Measurements from ENCODE around the gene KAZN. TPM values are rescaled to one million over a fixed set of nuclear protein-coding genes. Genes with fewer than 3 reads are reported as not detected.

The KAZN gene
- total RNA-seq, 1 experiment from 2014 or later = 15.6 TPM

- CTCF ChIA-PET = no interaction called here
Measured at GRCh38 chr1:14600405-14601112, 2.1 kb downstream of the KAZN start.

GRCh38 chr1:14602136-14602535 lies 3.7 kb downstream of the KAZN start:
- H3K79me2 ChIP-seq (ENCODE audit: low read depth) = no peaks in the 10 kb centered on the region
- no peak for DNase-seq
- ChIA-PET CTCF (no interaction called here), POLR2A (ENCODE audit: unreplicated experiment) (no interaction called here)
- H3K4me2 ChIP-seq = no peak overlapping the region
- H3K4me1 ChIP-seq (replicated peaks; ENCODE audit: insufficient read depth) = no peaks in the 10 kb centered on the region
- peaks cover 10% of the 10 kb centered on the region for H3K27me3 ChIP-seq (ENCODE audit: insufficient read depth, low read depth)
- intact Hi-C loops (cut with micrococcal nuclease; ENCODE audit: unreplicated experiment) = no loop called here
- no peak overlapping the region for H2AFZ ChIP-seq
- H3K4me3 ChIP-seq = no peak overlapping the region
- no TSS peak for BruUV-seq (replicated peaks)
- no peaks in the 10 kb centered on the region for H3K36me3 ChIP-seq (ENCODE audit: low read depth)
- no peak for TF ChIP-seq EZH2 (IDR thresholded peaks at IDR 0.05; ENCODE audit: low read depth)
- no peak for TF ChIP-seq CTCF (conservative IDR thresholded peaks at IDR 0.05)
- no peaks in the 10 kb centered on the region for H4K20me1 ChIP-seq (ENCODE audit: insufficient read depth)
- no peaks in the 10 kb centered on the region for H3F3A ChIP-seq (ENCODE audit: insufficient read depth, low read depth)
- no peaks in the 10 kb centered on the region for H3K9me2 ChIP-seq (ENCODE audit: insufficient read depth)
- H3K9me3 ChIP-seq (ENCODE audit: insufficient read depth, low read depth) = no peaks in the 10 kb centered on the region
- H3K27ac ChIP-seq = no peak overlapping the region

More at GRCh38 chr1:14600405-14601112, 2.1 kb downstream of the KAZN start:
- Histone ChIP-seq H3K79me2 (ENCODE audit: low read depth) (no peaks in the 10 kb centered on the region), H3K36me3 (ENCODE audit: low read depth) (no peaks in the 10 kb centered on the region), H4K20me1 (ENCODE audit: insufficient read depth) (no peaks in the 10 kb centered on the region), H3K9me3 (ENCODE audit: insufficient read depth, low read depth) (no peaks in the 10 kb centered on the region), H3K4me2 (no peak overlapping the region), H3K27ac (no peak overlapping the region), H3K9me2 (ENCODE audit: insufficient read depth) (no peaks in the 10 kb centered on the region), H3K27me3 (ENCODE audit: insufficient read depth, low read depth) (peaks cover 18% of the 10 kb centered on the region), H3K4me1 (replicated peaks; ENCODE audit: insufficient read depth) (no peaks in the 10 kb centered on the region), H3F3A (ENCODE audit: insufficient read depth, low read depth) (no peaks in the 10 kb centered on the region), H3K4me3 (no peak overlapping the region), H2AFZ (no peak overlapping the region)
- TF ChIP-seq EZH2 (IDR thresholded peaks at IDR 0.05; ENCODE audit: low read depth) (no peak), CTCF (conservative IDR thresholded peaks at IDR 0.05) (no peak)
- no peak for DNase-seq
- BruUV-seq (replicated peaks) = no TSS peak
- POLR2A ChIA-PET (ENCODE audit: unreplicated experiment) = no interaction called here
- intact Hi-C loops (cut with micrococcal nuclease; ENCODE audit: unreplicated experiment) = no loop called here

- Histone ChIP-seq H3K4me2 (no peak overlapping the region), H4K20me1 (ENCODE audit: insufficient read depth) (no peaks in the 10 kb centered on the region), H2AFZ (no peak overlapping the region), H3K27ac (no peak overlapping the region), H3F3A (ENCODE audit: insufficient read depth, low read depth) (no peaks in the 10 kb centered on the region), H3K4me3 (no peak overlapping the region), H3K4me1 (replicated peaks; ENCODE audit: insufficient read depth) (no peaks in the 10 kb centered on the region), H3K9me2 (ENCODE audit: insufficient read depth) (no peaks in the 10 kb centered on the region), H3K9me3 (ENCODE audit: insufficient read depth, low read depth) (no peaks in the 10 kb centered on the region), H3K36me3 (ENCODE audit: low read depth) (no peaks in the 10 kb centered on the region), H3K27me3 (ENCODE audit: insufficient read depth, low read depth) (peaks cover 9% of the 10 kb centered on the region; the same call in 1 of the 2 replicates), H3K79me2 (ENCODE audit: low read depth) (no peaks in the 10 kb centered on the region)
- intact Hi-C loops (cut with micrococcal nuclease; ENCODE audit: unreplicated experiment) = no loop called here
- TF ChIP-seq CTCF (conservative IDR thresholded peaks at IDR 0.05) (no peak), EZH2 (IDR thresholded peaks at IDR 0.05; ENCODE audit: low read depth) (no peak)
- CTCF ChIA-PET = no interaction called here
- POLR2A ChIA-PET (ENCODE audit: unreplicated experiment) = no interaction called here
- no TSS peak for BruUV-seq (replicated peaks)
- no peak for DNase-seq
Measured at GRCh38 chr1:14603645-14604044, 5.2 kb downstream of the KAZN start.
